Measurements from ENCODE around the gene HRH4. TPM values are rescaled to one million over a fixed set of nuclear protein-coding genes. Genes with fewer than 3 reads are reported as not detected.

The HRH4 gene
- total RNA-seq, 1 experiment from 2014 or later, result not detected

GRCh38 chr18:24506175-24506574 is 45.7 kb downstream of the HRH4 start:
- H3K79me2 ChIP-seq (ENCODE audit: insufficient read depth, low read length), result no peaks in the 10 kb centered on the region
- DNase-seq, result no peak
- H3K36me3 Mint-ChIP-seq (ENCODE audit: insufficient read depth in 1 of 3, low read depth in 3 of 3), result no peaks in the 10 kb centered on the region

More at GRCh38 chr18:24506175-24506574, 45.7 kb downstream of the HRH4 start:
- Histone ChIP-seq H3K79me1 (ENCODE audit: insufficient read depth, low read depth, low read length, poor library complexity, severe bottlenecking) (no peaks in the 10 kb centered on the region), H3K23me2 (ENCODE audit: insufficient read length, low read depth, low read length, poor library complexity, severe bottlenecking) (no peaks in the 10 kb centered on the region), H3K9me3 (ENCODE audit: control insufficient read depth, low read depth, low read length) (no peaks in the 10 kb centered on the region), H3K27ac (ENCODE audit: insufficient read length, low read depth, low read length) (no peak overlapping the region), H3K56ac (ENCODE audit: insufficient read length, low read depth, low read length) (no peak overlapping the region), H3T11ph (ENCODE audit: low read length) (no peak overlapping the region), H3K18ac (ENCODE audit: insufficient read length, low read depth, low read length) (no peak overlapping the region), H2AK5ac (ENCODE audit: insufficient read length, low read length) (no peak overlapping the region), H4K91ac (ENCODE audit: insufficient read length, low read depth, low read length) (no peak overlapping the region), H4K20me1 (ENCODE audit: control insufficient read depth, insufficient read depth, insufficient read length) (no peaks in the 10 kb centered on the region), H2BK20ac (ENCODE audit: low read depth, low read length, poor library complexity, severe bottlenecking) (no peak overlapping the region), H2AFZ (ENCODE audit: low read length) (no peak overlapping the region), H3K14ac (ENCODE audit: insufficient read depth, low read length) (no peak overlapping the region), H3K4me2 (ENCODE audit: insufficient read depth, insufficient read length, low read length) (no peak overlapping the region), H3K23ac (ENCODE audit: insufficient read length, low read depth, low read length) (no peak overlapping the region), H3K4me1 (ENCODE audit: insufficient read depth, low read length) (no peaks in the 10 kb centered on the region), H4K8ac (replicated peaks; ENCODE audit: insufficient read length, low read depth, low read length) (no peak overlapping the region), H2BK5ac (ENCODE audit: insufficient read length, low read length) (no peak overlapping the region), H4K5ac (ENCODE audit: insufficient read length, low read depth, low read length) (no peak overlapping the region), H2BK12ac (ENCODE audit: insufficient read length, low read depth, low read length) (no peak overlapping the region), H3K9ac (ENCODE audit: extremely low read depth, insufficient read length, low read length) (no peak overlapping the region), H3K4ac (ENCODE audit: low read depth, low read length) (no peak overlapping the region), H2BK120ac (ENCODE audit: low read depth, low read length, poor library complexity, severe bottlenecking) (no peak overlapping the region), H2BK15ac (ENCODE audit: low read depth, low read length) (no peak overlapping the region), H3K27me3 (ENCODE audit: insufficient read depth, low read length) (no peaks in the 10 kb centered on the region; the same call in 1 of the 2 replicates)
- Mint-ChIP-seq H3K27ac (no peak overlapping the region), H3K4me1 (no peaks in the 10 kb centered on the region), H3K27me3 (ENCODE audit: low read depth) (no peaks in the 10 kb centered on the region), H3K4me3 (no peak overlapping the region), H3K9me3 (no peaks in the 10 kb centered on the region; a peak in 1 of 5 replicates)
- no CpG with 5 or more reads among the region's 6 CpGs for WGBS (ENCODE audit: extremely low coverage, insufficient read length, low lambda C conversion rate)
- TF ChIP-seq CTCF (conservative IDR thresholded peaks at IDR 0.05), result no peak

Data from H9 (cell line).